NCI-H510A (cell line): ENCODE data around the gene DNAJB6.

Experiments
- DNase-seq: peaks from one replicate; lab custom pipeline; 2025; lab: John Stamatoyannopoulos, UW

The DNAJB6 gene

GRCh38 chr7:157428554-157428945 is 91.7 kb downstream of the DNAJB6 start:
- DNase-seq, result no peak

GRCh38 chr7:157429001-157429679 is 92.3 kb downstream of the DNAJB6 start:
- no peak for DNase-seq

DNA sequence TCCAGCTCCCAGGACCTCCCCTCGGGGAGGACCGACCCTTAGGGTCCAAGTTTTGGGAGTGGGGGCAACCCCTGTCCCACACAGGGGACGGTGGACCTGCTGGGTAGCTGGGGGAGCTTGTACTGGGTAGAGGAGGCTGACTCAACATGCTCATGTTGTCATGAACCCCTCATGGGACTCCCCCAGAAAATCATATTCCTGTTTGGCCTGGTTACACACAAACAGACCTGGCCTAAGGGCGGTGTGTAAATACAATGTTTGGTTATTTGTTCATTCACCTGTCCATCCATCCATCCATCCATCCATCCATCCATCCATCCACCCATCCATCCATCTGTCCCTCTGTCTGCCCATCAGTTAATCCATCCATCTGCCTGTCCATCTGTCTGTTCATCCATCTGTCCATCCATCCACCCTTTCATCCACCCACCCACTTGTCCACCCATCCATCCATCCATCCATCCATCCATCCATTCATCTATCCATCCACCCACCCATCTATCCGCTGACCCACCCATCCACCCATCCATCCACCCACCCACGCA is 92.9 kb downstream of the DNAJB6 start:
- no peak for DNase-seq

GRCh38 chr7:157430721-157431120 is 93.9 kb downstream of the DNAJB6 start:
- no peak for DNase-seq

DNA sequence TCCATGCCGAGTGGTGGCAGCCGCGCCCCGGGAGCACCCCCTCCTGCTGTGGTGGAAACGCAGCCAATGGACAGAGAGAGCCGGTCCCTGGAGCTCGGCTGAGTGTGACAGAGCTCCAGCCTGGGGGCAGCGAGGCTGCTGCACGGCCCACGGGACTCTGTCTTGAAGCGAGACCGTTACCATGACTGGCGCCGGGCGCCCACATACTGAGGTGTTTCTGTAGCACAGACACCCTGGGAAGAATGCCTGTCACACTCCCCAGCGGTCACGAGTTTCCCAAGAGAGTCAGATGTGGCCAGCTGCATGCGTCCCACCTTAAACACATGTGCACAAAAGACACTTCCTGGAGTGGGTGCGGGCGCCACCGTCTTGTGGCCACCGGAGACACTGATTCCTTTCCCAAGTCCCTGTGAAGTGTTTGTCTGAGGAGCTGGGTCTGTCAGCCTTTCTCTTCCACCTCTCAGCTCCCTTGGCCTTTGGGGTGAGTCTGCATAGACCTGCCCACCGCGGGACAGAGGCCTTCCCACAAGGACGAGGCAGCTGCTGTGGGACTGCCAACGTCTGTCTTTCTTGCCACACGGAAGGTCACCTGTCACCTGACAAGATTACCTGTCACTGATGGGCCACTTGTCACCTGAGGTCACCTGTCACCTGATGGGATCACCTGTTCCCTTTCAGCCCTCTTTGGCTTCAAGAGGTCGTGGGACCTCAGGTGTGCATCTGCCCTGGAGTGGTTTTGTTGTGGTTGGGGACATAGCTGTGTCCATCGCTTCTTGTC is 94.6 kb downstream of the DNAJB6 start:
- peak; percentile 24 for DNase-seq

DNA sequence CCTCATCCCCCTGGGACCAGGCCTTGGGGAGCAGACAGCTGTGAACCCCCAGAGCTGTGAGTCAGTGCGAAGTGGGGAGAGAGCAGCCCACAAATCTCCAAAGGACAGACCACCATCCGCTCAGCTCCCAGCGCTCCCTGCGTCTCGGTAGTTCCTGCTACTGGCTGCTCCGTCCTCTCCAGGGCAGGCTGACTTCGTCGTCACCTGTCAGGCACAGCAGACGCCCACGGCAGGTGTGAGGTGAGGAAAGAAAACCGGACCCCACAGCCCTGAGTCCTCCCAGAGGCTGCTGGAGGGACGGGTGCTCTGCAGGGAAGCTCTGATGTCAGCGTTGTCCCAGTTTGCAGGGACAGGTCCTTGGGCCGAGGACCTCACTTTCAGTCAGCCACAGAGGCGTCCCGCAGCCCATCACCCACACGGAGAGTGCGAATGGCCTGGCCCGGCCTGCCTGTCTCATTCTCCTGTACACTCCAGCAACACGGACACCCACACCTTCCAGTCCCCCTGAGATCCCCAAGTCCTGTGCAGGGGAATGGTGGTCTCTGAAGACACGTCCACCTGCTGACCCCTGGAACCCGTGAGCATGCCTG is 95.2 kb downstream of the DNAJB6 start:
- DNase-seq, result no peak

DNA sequence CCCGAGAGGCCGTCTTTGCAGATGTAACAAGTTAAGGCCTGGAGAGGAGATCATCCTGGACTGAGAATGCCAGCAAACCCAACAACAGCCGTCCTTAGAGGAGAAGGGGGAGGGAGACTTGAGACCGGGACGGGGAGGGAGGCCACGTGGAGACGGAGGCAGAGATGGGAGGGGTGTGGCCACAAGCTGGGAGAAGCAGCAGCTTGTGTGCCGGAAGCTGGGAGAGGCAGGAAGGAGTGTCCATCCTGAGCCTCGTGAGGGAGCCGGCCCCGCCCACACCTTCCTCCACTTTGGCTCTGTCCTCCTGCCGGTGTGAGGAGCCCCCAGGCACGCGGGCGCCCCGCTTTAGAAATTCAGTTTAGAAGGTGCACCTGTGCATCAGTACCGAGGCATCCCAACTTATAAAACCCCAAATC is 95.7 kb downstream of the DNAJB6 start:
- peak; percentile 88 for DNase-seq

DNA sequence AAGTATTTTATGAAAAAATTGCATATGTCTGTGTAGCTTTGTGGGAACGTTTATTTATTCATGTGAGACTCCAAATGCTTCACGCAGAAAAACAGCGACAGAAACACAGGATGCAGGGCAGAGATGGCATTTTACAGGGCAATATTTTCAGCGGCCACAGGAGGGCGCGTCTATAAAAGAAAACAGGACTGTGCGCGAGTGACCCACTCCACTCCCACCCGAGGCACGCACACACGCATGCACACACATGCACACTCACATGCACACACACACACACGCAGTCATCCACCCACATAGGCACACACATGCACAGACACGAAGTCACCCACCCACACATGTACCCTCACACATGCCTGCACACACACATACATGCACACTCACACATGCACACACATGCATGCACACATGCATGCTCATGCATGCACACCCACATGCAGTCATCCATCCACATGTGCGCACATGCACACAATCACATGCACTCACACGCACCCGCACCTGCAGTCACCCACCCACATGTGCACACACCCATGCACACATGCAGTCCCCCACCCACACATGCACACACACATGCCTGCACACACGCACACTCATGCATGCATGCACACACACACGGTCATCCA is 96.3 kb downstream of the DNAJB6 start:
- peak; percentile 30 for DNase-seq

DNA sequence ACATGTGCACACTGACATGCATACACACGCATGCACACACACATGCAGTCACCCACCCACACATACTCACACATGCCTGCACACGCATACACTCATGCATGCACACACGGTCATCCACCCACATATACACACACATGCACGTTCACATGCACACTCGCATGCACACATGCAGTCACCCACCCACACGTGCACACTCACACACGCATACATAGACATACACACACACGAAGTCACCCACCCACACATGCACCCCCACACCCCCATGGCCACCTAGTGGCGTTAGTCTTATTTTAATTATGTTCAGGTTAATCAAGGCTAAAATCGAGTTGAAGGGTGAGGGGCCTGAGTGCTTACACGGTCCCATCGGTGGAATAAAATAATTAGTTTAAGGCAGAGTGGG is 96.8 kb downstream of the DNAJB6 start:
- DNase-seq, result no peak

DNA sequence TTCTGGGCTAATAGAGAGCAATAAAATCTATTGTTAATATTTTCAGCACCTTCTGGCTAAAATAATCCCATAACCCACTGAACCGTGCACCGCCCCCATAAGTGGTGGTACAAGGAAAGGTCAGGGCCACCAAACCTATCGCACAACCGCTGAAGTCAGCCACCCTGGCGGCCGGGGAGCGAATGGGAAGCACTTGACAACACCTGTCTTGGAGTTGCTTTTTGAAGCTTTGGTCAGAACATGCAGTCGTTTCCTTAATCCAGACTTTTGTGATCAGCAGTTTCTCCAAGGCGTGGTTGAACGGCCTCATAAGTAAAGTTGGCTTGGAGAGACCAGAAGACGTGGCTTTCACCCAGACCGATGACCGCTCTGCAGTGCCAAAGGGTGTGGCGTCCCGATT is 97.4 kb downstream of the DNAJB6 start:
- DNase-seq, result no peak

DNA sequence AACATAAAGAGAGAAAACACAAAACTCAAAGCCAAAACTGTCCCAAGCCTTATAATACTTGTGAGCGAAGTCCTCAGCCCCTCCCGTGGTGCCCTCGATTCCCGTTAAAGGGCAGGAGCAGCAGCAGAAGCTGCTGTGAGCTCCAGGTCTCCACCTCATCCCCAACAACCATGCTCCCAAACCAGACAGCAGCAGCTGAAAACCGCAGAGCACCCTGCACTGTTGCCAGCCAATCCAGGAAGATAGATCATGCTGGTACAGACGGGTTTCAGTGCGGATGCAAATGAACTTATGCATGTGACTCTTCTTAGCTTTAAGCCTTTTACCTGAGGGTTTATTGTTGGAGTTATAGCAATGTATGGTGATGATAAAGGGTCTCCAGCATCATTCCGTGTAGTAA is 97.9 kb downstream of the DNAJB6 start:
- no peak for DNase-seq

GRCh38 chr7:157436076-157436475 is 99.3 kb downstream of the DNAJB6 start:
- no peak for DNase-seq

DNA sequence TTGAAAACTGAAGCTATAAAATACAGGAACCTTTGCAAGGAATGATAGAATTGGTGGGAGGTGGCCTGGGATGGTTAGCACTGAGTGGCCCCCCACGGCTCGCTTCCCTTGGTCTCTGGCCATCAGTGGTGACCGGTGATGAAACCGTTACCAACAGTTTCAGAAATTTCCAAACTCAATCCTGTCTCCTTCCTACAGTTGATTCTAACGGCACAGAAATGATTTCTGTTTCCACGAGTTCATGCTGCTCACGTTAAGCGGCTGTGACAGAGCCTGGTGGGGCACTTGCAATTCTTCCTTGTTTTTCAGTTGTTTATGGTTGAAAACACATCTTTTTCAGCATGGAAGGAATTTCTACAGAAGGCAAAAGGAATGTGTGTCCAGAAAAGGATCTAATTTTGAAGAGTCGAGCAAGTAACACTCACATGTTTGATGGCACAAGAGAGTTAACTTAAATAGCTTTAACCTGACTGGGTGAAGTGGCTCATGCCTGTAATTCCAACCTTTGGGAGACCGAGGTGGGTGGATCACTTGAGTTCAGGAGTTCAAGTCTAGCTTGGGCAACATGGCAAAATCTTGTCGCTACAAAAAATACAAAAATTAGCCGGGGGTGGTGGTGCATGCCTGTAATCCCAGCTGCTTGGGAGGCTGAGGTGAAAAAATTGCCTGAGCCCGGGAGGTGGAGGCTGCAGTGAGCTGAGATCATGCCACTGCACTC is 100.1 kb downstream of the DNAJB6 start:
- DNase-seq, result no peak

- DNase-seq, result no peak
These were observed 100.8 kb downstream of the DNAJB6 start for GRCh38 chr7:157437519-157438061.

DNA sequence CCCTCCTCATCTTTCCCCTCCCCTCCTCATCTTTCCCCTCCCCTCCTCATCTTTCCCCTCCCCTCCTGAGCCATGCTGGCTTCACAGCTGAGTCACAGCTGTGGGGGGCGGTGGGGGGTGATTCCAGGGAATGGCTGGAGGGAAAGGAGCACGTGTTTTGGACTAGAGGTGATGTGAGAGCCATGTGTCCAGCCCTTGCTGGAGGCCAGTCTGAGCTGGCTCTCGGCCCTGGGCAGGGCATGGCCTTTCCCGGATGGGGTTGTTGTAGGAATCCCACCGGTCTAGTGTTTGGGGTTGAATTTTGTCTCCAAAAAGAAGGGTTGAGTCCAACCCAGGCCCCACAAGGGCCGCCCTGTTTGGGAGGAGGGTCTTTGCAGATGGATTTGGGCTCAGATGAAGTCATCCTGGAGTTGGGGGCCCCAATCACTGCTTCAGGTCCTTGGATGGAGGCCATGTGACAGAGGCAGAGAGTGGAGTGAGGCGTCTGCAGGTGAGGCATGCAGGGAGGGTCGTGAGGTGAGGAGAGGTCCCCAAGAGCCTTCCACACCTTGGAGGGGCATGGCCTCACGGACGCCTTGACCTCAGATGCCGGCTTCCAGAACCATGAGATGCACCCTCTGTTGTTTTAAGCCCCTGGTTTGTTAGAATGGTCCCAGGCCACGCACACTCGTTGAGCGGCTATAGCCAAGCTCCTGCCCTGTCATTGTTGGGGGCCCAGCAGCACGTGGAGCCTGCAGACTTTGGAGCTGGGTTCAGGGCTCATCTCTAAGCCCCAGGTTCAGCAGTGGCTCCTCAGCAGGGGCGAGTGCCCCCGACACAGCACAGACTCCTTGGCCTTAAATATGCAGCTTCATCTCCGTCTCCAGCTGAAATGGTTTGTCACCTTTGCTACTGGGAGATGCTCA is 101.6 kb downstream of the DNAJB6 start:
- DNase-seq, result no peak

GRCh38 chr7:157439149-157439548 is 102.3 kb downstream of the DNAJB6 start:
- no peak for DNase-seq

DNA sequence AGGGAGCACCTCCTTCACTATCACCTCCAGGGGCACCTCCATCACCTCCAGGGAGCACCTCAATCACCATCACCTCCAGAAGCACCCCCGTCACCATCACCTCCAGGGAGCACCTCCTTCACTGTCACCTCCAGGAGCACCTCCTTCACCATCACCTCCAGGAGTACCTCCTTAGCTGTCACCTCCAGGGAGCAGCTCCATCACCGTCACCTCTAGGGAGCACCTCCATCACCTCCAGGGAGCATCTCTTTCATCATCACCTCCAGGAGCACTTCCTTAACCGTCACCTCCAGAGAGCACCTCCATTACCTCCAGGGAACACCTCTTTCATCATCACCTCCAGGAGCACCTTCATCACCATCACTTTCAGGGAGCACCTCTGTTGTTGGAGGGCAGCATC is 103.0 kb downstream of the DNAJB6 start:
- DNase-seq, result no peak

DNA sequence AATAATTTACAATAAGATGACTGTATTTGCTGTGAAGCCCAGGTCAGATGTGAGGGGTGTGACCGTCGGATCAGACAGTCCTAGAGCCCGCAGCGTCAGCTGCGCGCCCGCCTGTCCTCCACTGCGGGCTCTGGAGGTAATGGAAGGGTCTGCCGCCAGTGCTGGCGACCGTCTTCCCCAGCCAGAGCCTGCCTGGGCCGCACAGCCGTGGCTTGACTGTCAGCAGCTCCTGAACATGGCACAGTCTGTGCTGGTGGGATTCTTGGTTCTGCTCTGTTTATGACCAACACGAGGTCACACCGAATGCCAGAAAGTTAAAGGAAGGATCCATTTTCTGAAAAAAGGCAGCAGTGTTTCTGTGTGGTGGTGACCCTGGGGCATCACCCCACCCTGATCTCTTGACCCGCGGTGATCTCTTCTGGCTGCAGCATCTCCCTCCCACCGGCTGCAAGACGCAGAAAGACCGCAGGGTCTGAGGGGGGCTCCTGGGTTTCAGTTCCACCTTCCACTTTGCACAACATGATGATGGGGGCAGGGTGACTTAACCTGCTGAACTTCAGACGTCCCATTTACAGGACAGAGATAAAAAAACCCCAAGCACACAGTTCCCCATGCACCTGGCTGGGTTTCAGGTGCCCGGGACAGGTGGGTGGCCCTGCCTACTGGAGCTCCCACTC is 103.7 kb downstream of the DNAJB6 start:
- no peak for DNase-seq

GRCh38 chr7:157441023-157441399 is 104.2 kb downstream of the DNAJB6 start:
- DNase-seq, result no peak

DNA sequence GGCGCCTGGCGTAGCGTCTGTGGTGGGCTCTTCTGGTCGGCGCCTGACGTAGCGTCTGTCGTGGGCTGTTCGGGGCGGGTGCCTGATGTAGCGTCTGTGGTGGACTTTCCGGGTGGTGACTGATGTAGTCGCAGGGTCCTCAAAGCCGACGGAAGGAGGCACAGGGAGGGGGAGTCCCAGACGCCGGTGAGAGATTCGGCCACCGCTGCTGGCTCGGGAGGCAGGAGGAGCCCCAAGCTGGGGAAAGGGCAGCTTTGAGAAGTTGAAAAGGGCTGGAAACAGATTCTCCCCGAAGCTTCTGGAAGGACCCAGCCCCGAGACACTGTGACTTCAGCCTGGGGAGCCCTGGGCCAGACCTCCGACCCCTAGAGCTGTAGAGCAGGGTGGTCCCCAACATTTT is 105.7 kb downstream of the DNAJB6 start:
- no peak for DNase-seq
